ENCODE data around the gene WDR54. TPM values are rescaled to one million over a fixed set of nuclear protein-coding genes. Genes with fewer than 3 reads are reported as not detected.
"Not testable (repeated sequence)": the region's sequence is repeated elsewhere in the genome, so short reads cannot be mapped to it uniquely, and the experiment has no call there.

The WDR54 gene
- polyA plus RNA-seq, 2 of the 4 experiments (the other 2 are of a cell fraction): 47.4 to 62.5 TPM

DNA sequence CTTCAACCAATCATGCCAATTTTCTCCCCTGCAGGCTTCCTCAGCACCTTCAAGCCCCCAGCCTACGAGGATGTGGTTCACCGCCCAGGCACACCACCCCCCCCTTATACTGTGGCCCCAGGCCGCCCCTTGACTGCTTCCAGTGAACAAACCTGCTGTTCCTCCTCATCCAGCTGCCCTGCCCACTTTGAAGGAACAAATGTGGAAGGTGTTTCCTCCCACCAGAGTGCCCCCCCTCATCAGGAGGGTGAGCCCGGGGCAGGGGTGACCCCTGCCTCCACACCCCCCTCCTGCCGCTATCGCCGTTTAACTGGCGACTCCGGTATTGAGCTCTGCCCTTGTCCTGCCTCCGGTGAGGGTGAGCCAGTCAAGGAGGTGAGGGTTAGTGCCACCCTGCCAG, 38.7 kb downstream of the WDR54 start:
- H3K9me3 ChIP-seq; H3K27ac ChIP-seq; DNase-seq (ENCODE audit: low read depth in 1 of 2, low spot score in 1 of 2); ATAC-seq; H3K4me2 ChIP-seq; H3K4me3 ChIP-seq; POLR2A ChIA-PET; FAIRE-seq: not testable (repeated sequence)
- CTCF ChIA-PET: interaction anchor here (0.6 to 2.0 kb wide), 5 partner anchors 14 to 125 kb away, joined by 3 to 6 read pairs (median 3); no protein-coding TSS in a partner anchor
- peaks cover 30% of the 10 kb centered on the region for H3K4me1 ChIP-seq
- WGBS (ENCODE audit: missing lambda C conversion rate): 87% methylated on average over 10 of the region's 10 CpGs
- TF ChIP-seq, protein P1, sequence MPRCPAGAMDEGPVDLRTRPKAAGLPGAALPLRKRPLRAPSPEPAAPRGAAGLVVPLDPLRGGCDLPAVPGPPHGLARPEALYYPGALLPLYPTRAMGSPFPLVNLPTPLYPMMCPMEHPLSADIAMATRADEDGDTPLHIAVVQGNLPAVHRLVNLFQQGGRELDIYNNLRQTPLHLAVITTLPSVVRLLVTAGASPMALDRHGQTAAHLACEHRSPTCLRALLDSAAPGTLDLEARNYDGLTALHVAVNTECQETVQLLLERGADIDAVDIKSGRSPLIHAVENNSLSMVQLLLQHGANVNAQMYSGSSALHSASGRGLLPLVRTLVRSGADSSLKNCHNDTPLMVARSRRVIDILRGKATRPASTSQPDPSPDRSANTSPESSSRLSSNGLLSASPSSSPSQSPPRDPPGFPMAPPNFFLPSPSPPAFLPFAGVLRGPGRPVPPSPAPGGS (IDR thresholded peaks at IDR 0.05): 0 out of 3 replicates have a peak, but pooled peaks have one; percentile 29

DNA sequence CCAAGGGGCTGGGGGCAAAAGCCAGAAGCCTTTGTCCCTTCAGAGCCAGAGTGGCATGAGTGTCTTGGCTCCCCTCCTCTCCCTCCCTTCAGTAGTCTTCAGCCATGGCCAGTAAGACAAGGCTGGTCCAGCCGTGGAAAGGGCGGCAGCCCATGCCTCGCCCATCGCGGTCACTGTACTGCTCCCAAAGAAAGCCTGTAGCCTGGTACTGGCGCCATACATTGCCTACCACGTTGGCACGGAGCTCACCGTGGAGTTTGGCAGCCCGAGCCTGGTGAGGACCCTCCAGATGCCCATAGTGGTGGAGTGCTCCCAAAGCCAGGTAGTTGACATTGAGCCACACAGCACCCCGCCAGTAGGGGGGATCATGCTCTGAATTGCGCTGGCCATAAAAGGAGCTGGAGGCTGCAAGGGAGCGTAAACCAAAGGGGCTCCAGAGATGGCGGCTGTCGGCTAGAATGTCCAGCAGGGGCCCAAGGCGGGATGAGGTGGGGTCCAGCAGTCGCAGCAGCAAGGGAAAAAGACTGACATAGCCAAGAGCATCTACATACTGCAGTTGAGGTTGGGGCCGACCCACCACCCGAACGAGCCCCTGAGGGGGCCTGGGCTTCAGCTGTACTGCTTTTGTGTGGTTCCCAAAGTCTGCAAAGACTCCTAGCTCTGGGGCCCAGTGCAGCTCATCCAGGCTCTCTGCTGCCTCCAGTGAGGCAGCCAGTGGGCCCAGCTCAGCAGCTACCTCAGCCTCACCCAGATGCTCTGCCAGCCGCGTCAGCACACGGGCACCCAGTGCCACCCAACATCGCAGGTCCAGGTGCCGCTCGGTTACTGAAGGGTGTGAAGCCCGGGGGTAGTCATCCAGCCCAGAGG, 39.9 kb downstream of the WDR54 start:
- no peak for ATAC-seq
- 90% methylated on average over 18 of the region's 27 CpGs for WGBS (ENCODE audit: missing lambda C conversion rate)

More for the DNA sequence above, 39.9 kb downstream of the WDR54 start:
- no peak overlapping the region for H3K4me3 ChIP-seq
- H3K9me3 ChIP-seq: no peaks in the 10 kb centered on the region
- H3K4me2 ChIP-seq: no peak overlapping the region
- ChIA-PET POLR2A (interaction anchor here (0.9 kb wide), 1 partner anchor 11 kb away, joined by 4 read pairs; the partner anchor contains the start of gene MRPL53), CTCF (interaction anchor here (0.7 to 2.7 kb wide), 10 partner anchors 8 to 127 kb away, joined by 3 to 8 read pairs (median 4); partner anchors contain the start of gene PCGF1)
- no peak overlapping the region for H3K27ac ChIP-seq
- TF ChIP-seq, protein P2, sequence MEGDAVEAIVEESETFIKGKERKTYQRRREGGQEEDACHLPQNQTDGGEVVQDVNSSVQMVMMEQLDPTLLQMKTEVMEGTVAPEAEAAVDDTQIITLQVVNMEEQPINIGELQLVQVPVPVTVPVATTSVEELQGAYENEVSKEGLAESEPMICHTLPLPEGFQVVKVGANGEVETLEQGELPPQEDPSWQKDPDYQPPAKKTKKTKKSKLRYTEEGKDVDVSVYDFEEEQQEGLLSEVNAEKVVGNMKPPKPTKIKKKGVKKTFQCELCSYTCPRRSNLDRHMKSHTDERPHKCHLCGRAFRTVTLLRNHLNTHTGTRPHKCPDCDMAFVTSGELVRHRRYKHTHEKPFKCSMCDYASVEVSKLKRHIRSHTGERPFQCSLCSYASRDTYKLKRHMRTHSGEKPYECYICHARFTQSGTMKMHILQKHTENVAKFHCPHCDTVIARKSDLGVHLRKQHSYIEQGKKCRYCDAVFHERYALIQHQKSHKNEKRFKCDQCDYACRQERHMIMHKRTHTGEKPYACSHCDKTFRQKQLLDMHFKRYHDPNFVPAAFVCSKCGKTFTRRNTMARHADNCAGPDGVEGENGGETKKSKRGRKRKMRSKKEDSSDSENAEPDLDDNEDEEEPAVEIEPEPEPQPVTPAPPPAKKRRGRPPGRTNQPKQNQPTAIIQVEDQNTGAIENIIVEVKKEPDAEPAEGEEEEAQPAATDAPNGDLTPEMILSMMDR (IDR thresholded peaks at IDR 0.05): peak; percentile 26; the same call in 2 of the 3 replicates
- TF ChIP-seq NFE2L2 (conservative IDR thresholded peaks at IDR 0.05; ENCODE audit: low read length): no peak
- TF ChIP-seq RARB (CRISPR knock-in tag; IDR thresholded peaks at IDR 0.05): 0 out of 2 replicates have a peak, but pooled peaks have one; percentile 22
- TF ChIP-seq GATA3 (IDR thresholded peaks at IDR 0.05; ENCODE audit: borderline replicate concordance): no peak
- TF ChIP-seq BHLHE40 (IDR thresholded peaks at IDR 0.05; ENCODE audit: low read depth, low read length): no peak
- TF ChIP-seq RAD21 (conservative IDR thresholded peaks at IDR 0.05 in 1 of 2, IDR thresholded peaks at IDR 0.05 in 1 of 2): peak in 1 of 2 experiments; percentile 33; a peak in 1 of 5 replicates
- TF ChIP-seq MYC (IDR thresholded peaks at IDR 0.05; ENCODE audit: borderline replicate concordance, low read length): no peak
- TF ChIP-seq, protein P3, sequence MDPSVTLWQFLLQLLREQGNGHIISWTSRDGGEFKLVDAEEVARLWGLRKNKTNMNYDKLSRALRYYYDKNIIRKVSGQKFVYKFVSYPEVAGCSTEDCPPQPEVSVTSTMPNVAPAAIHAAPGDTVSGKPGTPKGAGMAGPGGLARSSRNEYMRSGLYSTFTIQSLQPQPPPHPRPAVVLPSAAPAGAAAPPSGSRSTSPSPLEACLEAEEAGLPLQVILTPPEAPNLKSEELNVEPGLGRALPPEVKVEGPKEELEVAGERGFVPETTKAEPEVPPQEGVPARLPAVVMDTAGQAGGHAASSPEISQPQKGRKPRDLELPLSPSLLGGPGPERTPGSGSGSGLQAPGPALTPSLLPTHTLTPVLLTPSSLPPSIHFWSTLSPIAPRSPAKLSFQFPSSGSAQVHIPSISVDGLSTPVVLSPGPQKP (IDR thresholded peaks at IDR 0.05; ENCODE audit: low read depth, low read length): no peak
- TF ChIP-seq ZNF302 (CRISPR knock-in tag; IDR thresholded peaks at IDR 0.05): no peak
- no peak for TF ChIP-seq NR3C1 (IDR thresholded peaks at IDR 0.05)
- TF ChIP-seq, protein P4, sequence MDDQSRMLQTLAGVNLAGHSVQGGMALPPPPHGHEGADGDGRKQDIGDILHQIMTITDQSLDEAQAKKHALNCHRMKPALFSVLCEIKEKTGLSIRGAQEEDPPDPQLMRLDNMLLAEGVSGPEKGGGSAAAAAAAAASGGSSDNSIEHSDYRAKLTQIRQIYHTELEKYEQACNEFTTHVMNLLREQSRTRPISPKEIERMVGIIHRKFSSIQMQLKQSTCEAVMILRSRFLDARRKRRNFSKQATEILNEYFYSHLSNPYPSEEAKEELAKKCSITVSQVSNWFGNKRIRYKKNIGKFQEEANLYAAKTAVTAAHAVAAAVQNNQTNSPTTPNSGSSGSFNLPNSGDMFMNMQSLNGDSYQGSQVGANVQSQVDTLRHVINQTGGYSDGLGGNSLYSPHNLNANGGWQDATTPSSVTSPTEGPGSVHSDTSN (IDR thresholded peaks at IDR 0.05): 0 out of 2 replicates have a peak, but pooled peaks have one; percentile 21
- TF ChIP-seq, protein P5, sequence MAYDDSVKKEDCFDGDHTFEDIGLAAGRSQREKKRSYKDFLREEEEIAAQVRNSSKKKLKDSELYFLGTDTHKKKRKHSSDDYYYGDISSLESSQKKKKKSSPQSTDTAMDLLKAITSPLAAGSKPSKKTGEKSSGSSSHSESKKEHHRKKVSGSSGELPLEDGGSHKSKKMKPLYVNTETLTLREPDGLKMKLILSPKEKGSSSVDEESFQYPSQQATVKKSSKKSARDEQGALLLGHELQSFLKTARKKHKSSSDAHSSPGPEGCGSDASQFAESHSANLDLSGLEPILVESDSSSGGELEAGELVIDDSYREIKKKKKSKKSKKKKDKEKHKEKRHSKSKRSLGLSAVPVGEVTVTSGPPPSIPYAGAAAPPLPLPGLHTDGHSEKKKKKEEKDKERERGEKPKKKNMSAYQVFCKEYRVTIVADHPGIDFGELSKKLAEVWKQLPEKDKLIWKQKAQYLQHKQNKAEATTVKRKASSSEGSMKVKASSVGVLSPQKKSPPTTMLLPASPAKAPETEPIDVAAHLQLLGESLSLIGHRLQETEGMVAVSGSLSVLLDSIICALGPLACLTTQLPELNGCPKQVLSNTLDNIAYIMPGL (CRISPR knock-in tag; IDR thresholded peaks at IDR 0.05; ENCODE audit: borderline replicate concordance): no peak
- TF ChIP-seq, protein P6, sequence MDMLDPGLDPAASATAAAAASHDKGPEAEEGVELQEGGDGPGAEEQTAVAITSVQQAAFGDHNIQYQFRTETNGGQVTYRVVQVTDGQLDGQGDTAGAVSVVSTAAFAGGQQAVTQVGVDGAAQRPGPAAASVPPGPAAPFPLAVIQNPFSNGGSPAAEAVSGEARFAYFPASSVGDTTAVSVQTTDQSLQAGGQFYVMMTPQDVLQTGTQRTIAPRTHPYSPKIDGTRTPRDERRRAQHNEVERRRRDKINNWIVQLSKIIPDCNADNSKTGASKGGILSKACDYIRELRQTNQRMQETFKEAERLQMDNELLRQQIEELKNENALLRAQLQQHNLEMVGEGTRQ (IDR thresholded peaks at IDR 0.05): no peak
- no peak for TF ChIP-seq SREBF2 (IDR thresholded peaks at IDR 0.05)
- FAIRE-seq: no peak
- peak in 1 of 2 experiments; percentile 47 for DNase-seq (ENCODE audit: low read depth in 1 of 2, low spot score in 1 of 2)
- H3K4me1 ChIP-seq: peaks cover 25% of the 10 kb centered on the region

All from A549 (cell line).